Activated CD4-positive, CD25-positive, alpha-beta regulatory T cell treated with anti-CD3 and anti-CD28 coated beads, Interleukin-2, amount 50 U/mL, for 72 hours (primary cell): ENCODE results near the gene CSTPP1.
"Not testable (repeated sequence)": the region's sequence is repeated elsewhere in the genome, so short reads cannot be mapped to it uniquely, and the experiment has no call there.

Experiments
- DNase-seq: peaks from one replicate; pipeline ENCODE4 v3.0.0; 2021

Gene CSTPP1

GRCh38 chr11:47052576-47052975 lies 116.0 kb downstream of the CSTPP1 start:
- no peak for DNase-seq

- DNase-seq = no peak
These were observed 119.0 kb downstream of the CSTPP1 start for GRCh38 chr11:47055534-47055933.

GRCh38 chr11:47056261-47056915 lies 119.8 kb downstream of the CSTPP1 start:
- DNase-seq = no peak

GRCh38 chr11:47057365-47057764 lies 120.8 kb downstream of the CSTPP1 start:
- DNase-seq = no peak

- DNase-seq = no peak
These were observed 124.2 kb downstream of the CSTPP1 start for GRCh38 chr11:47060807-47061206.

GRCh38 chr11:47061429-47062178 lies 125.0 kb downstream of the CSTPP1 start:
- DNase-seq = no peak

GRCh38 chr11:47062736-47063135 lies 126.2 kb downstream of the CSTPP1 start:
- no peak for DNase-seq

GRCh38 chr11:47067401-47067800 lies 130.8 kb downstream of the CSTPP1 start:
- DNase-seq = no peak

- no peak for DNase-seq
These were observed 134.2 kb downstream of the CSTPP1 start for GRCh38 chr11:47070769-47071168.

GRCh38 chr11:47071341-47071740 lies 134.8 kb downstream of the CSTPP1 start:
- DNase-seq = no peak

GRCh38 chr11:47071791-47072261 lies 135.3 kb downstream of the CSTPP1 start:
- DNase-seq = no peak

- no peak for DNase-seq
These were observed 142.4 kb downstream of the CSTPP1 start for GRCh38 chr11:47078751-47079521.

- not testable (repeated sequence) for DNase-seq
These were observed 144.2 kb downstream of the CSTPP1 start for GRCh38 chr11:47080775-47081174.

GRCh38 chr11:47083913-47084312 lies 147.4 kb downstream of the CSTPP1 start:
- no peak for DNase-seq

- no peak for DNase-seq
These were observed 151.2 kb downstream of the CSTPP1 start for GRCh38 chr11:47087801-47088200.

GRCh38 chr11:47093541-47093940 lies 157.0 kb downstream of the CSTPP1 start:
- no peak for DNase-seq

GRCh38 chr11:47096871-47097270 lies 160.3 kb downstream of the CSTPP1 start:
- DNase-seq = not testable (repeated sequence)

- DNase-seq = not testable (repeated sequence)
These were observed 161.7 kb downstream of the CSTPP1 start for GRCh38 chr11:47098223-47098622.

GRCh38 chr11:47099214-47099917 lies 162.8 kb downstream of the CSTPP1 start:
- DNase-seq = no peak

GRCh38 chr11:47099918-47100315 lies 163.4 kb downstream of the CSTPP1 start:
- no peak for DNase-seq

GRCh38 chr11:47101406-47101805 lies 164.8 kb downstream of the CSTPP1 start:
- no peak for DNase-seq

GRCh38 chr11:47104261-47104950 lies 167.8 kb downstream of the CSTPP1 start:
- DNase-seq = no peak
